ENCODE results near the gene FAIM2.
"Not testable (repeated sequence)": the region's sequence is repeated elsewhere in the genome, so short reads cannot be mapped to it uniquely, and the experiment has no call there.

FAIM2 gene

DNA sequence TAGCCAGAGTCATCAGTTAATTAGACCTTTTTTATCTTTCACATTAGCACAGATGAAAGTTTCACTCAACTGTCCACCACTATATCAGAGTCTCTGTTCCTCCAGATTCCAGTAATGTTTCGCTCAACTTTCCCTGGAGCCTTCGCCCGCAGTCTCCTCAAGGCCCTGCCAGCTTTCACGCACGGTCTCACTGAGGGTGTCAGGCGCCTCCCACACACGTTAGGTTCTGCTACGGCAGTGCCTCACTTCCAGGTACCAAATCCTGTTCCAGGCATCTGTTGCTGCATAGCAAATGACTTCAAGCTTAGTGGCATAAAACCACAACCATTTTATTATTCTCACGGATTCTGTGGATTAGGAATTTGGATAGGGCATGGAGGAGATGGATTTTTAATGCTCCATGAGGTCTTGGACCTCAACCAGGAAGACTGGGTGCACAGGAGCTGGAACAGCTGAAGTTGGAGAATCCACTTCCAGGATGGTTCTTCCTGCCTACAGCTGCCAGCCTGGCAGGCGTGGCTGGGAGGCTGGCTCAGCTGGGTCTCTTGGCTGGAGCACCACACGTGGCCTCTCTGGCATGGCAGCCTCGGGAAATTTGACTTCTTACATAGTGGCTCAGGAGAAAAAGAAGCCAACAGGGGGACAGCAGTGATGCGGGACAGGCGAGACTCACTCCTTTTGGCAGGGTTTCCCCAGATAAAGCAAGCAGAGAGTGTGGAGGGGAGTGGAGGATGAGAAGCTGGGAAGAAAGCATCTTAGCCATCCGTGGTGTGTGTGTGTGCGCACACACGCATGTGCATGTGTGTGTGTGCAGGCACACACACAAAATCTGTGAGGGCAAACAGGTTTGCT, 39.5 kb downstream of the FAIM2 start:
- no peak for DNase-seq (ENCODE audit: low read depth in 3 of 3)

- not testable (repeated sequence) for DNase-seq (ENCODE audit: low read depth in 3 of 3)
Measured at GRCh38 chr12:49860921-49861320, 42.8 kb downstream of the FAIM2 start.

GRCh38 chr12:49855890-49856289, 47.8 kb downstream of the FAIM2 start:
- DNase-seq (ENCODE audit: low read depth in 3 of 3), result not testable (repeated sequence)

GRCh38 chr12:49854976-49855375, 48.7 kb downstream of the FAIM2 start:
- no peak for DNase-seq (ENCODE audit: low read depth in 3 of 3)

DNA sequence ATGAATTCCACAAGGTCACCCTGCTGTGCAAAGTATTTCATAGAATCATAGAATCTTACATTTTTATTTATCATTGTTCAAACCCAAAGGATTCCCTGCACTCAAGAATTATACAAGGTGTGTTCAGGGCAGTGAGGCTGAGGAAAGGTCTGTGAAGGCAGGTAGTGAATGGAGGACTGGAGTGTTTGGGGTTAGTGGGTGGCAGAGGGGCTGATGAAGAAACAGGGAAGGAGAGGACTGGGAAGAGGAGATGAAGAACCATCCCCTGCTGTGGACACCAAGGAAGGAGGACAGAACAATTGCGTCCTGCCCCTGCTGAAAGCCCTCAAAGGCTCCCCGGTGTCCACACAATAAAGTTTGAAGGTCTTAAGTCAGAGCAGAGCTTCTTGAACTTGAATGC, 50.0 kb downstream of the FAIM2 start:
- DNase-seq (ENCODE audit: low read depth in 3 of 3), result no peak

GRCh38 chr12:49847161-49847560, 56.5 kb downstream of the FAIM2 start:
- no peak for DNase-seq (ENCODE audit: low read depth in 3 of 3)

GRCh38 chr12:49846032-49846431, 57.7 kb downstream of the FAIM2 start:
- DNase-seq (ENCODE audit: low read depth in 3 of 3), result no peak

- DNase-seq (ENCODE audit: low read depth in 3 of 3), result no peak
Measured at GRCh38 chr12:49843876-49844437, 59.7 kb downstream of the FAIM2 start.

DNA sequence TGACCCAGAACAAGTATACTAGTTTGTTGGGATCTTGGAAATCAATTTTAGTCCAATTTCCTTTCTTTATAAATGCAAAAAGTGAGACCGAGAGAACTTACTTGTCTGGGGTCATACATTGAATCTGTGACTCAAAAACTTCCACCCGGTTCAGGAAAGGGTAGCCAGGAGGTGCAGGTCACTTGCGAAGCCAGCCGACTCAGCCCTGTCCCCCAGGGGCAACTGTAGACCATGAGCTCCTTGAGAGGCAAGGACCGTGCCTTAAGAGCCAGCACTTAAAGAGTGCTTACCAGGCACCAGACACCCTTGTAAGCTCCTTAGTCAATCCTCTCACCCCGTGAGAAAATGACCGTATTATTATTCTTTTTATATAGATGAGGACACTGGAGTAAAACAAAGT, 60.3 kb downstream of the FAIM2 start:
- DNase-seq (ENCODE audit: low read depth in 3 of 3), result no peak

DNA sequence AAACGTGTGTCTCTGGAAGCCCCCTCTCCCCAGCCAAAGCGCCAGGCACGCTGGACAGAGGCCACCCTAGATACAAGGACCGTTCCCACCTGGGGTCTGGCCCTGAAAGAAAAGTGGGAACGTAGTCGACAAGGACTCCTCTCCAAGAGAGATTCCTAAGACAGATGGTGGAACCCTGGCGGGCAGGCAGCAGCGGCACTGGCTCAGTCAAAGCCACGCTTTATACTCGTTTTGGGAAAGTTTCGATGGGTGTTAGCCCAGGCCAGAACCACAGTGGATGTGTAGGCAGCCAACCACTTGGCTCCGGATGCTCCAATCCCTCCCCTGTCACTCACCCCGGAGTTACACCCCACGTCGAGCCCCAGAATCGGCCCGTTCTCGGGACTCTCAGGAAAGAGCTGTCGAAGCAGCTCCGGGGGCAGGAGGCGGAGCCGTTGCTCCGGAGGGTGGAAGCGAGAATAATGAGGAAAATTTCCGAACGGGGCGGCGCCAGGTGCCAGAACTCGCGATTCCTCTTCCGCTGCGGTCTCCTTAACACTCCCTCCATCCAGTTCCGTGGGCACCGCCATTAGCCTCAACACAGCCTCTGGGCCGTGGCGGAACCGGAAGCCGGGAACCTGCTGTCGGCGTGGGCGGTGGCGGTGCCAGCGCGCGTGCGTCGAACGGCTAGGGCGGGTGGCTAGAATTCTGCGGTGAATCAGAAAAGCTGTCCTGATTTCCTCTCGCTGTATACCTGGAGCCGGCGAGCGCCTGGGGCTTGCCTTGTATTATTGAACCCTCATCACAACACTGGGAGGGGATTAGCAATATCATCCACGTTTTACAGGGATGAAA, 61.0 kb downstream of the FAIM2 start, which contains the start of gene BCDIN3D:
Gene BCDIN3D, minus strand, starts transcription at position 588 of the 834 bp plus-strand sequence. Its CDS starts 19 bp downstream, at position 569.
- peak; percentile 87 to 92 (median 87) for DNase-seq (ENCODE audit: low read depth in 3 of 3)

- no peak for DNase-seq (ENCODE audit: low read depth in 3 of 3)
Measured at GRCh38 chr12:49838973-49839633, 64.6 kb downstream of the FAIM2 start.

- DNase-seq (ENCODE audit: low read depth in 3 of 3), result no peak
Measured at GRCh38 chr12:49832836-49833421, 70.8 kb downstream of the FAIM2 start.

DNA sequence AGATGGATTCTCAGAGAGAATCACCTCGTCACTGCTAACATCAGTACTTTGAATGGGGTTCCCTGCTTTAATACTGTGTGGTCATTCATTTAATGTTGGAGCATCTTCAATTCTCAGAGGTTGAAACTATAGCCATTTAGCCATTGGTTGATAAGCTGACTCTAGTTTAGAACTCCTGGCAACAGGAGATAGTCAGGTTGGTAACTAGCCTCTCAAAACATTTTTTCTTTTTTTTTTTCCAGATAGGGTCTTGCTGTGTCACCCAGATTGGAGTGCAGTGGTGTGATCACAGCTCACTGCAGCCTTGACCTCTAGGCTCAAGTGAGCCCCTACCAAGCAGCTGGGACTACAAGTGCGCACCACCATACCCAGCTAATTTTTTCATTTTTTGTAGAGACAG, 72.0 kb downstream of the FAIM2 start:
- DNase-seq (ENCODE audit: low read depth in 3 of 3), result no peak

DNA sequence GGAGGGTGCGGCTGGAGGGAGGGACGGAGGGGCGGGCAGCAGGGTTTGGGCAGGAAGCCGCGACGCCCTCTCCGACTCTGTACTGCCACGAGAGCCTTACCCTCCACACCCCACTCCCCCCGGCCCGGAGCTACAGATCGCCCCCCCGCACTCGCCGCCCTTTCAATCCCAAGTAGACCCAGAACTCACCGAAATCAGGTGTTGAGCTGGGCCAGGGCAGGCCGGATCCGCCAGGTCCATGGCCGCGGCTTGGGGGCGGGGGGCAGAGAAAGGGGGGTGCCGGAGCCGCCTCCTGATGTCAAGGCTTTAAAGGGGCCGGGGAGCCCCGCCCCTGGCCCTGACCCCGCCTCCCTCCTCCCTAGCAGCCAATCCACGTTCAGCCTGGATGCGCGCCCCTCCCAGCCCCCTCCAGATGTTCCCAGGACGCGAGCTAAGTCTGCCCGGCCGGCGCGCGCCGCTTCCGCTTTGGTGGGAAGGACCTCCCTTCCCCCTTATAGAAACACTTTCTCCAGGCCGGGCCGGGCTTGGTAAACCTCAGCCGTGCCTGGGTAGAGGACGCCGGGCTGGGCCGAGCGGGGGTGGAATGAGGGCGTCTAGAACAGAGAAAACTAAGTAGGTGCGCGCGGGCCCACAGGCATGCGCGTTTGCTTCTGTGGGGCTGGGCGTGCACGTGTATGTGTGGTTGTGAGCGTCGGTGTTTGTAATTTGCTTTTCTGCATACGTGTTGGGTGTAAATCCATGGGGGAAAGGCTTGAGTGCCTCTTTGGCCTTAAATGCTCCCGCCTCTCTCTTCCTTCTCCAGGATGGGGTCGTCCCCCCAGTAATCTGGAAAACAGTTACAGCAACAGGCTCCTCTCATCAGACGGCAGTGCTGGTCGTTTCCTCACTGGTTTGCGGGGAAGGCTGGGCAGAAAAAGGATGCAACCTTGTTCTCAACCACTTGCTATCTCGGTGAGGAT, 75.3 kb downstream of the FAIM2 start, which contains the start of gene NCKAP5L:
Gene NCKAP5L, minus strand, starts transcription at position 281 of the 959 bp plus-strand sequence. CDS start 24,369 bp downstream, outside the sequence.
- peak; percentile 85 to 88 (median 88) for DNase-seq (ENCODE audit: low read depth in 3 of 3)

- DNase-seq (ENCODE audit: low read depth in 3 of 3), result peak in 2 of 3 experiments; percentile 26 to 29
Measured at GRCh38 chr12:49827401-49828099, 76.2 kb downstream of the FAIM2 start.

GRCh38 chr12:49827051-49827400, 76.7 kb downstream of the FAIM2 start:
- DNase-seq (ENCODE audit: low read depth in 3 of 3), result no peak

DNA sequence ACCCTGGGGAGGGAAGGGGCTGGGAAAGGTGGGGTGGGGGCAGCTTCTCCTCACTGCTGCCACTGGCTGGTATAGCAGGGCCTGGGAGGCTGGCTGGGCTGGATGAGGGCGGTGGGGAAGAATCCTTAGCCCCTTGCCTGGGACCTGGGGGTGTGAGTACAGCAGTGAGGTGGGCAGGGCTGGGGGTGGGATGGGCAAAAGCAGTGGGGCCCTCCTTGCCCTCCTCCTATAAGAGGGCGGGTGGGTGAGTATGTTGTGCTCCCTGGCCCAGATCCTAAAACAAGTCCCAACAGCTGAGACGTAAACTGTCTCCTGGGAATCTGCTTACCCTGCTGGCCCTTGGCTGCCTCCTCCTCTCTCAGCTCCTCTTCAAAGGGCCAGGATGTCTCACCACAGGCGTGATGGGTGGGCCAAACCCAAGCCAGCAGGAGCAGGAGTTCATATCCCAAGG, 77.7 kb downstream of the FAIM2 start:
- DNase-seq (ENCODE audit: low read depth in 3 of 3), result no peak

GRCh38 chr12:49825360-49825970, 78.2 kb downstream of the FAIM2 start:
- DNase-seq (ENCODE audit: low read depth in 3 of 3), result no peak

- DNase-seq (ENCODE audit: low read depth in 3 of 3), result no peak
Measured at GRCh38 chr12:49824895-49825294, 78.8 kb downstream of the FAIM2 start.

Data from stimulated activated CD4-positive, alpha-beta T cell treated with anti-CD3 and anti-CD28 coated beads, TNF-alpha, amount 100 ng/mL, for 4 hours (primary cell).